ENCODE data around the gene SLC13A3.

SLC13A3 gene

DNA sequence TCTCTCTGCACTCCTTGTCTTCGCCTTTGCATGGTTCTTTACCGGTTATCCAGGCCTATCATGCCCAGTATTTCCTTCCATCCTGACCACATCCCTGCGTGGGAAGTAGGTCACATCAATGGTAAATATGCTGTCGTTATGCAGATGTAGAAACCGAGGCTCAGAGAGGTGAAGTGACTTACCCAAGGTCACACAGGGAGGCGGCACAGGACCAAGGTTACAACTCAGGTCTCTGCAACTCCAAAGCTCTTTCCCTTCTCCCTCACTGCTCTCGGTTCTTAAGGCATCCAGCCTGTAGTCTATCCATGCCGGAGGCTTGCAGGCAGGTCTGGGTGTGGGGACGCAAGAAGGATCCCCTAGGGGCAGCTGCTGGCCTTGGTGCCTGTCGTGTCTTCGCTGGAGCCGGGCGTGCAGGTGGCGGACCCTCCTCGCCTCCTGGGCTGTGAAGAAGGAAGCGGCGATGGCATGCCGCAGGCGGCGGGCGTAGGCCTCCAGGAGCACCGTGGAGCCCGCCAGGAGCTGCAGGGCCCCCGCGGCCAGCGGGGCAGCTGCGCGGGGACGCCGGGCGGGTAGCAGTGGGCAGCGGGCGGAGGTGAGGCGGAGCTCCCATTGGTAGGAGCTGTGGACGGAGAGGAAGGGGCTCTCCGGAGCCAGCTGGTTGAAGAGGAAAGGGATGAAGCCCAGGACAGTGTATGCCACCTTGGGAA, 109.9 kb downstream of the SLC13A3 start:
- no peak for DNase-seq (ENCODE audit: extremely low read depth, low read depth)
- TF ChIP-seq, protein P1, sequence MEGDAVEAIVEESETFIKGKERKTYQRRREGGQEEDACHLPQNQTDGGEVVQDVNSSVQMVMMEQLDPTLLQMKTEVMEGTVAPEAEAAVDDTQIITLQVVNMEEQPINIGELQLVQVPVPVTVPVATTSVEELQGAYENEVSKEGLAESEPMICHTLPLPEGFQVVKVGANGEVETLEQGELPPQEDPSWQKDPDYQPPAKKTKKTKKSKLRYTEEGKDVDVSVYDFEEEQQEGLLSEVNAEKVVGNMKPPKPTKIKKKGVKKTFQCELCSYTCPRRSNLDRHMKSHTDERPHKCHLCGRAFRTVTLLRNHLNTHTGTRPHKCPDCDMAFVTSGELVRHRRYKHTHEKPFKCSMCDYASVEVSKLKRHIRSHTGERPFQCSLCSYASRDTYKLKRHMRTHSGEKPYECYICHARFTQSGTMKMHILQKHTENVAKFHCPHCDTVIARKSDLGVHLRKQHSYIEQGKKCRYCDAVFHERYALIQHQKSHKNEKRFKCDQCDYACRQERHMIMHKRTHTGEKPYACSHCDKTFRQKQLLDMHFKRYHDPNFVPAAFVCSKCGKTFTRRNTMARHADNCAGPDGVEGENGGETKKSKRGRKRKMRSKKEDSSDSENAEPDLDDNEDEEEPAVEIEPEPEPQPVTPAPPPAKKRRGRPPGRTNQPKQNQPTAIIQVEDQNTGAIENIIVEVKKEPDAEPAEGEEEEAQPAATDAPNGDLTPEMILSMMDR (IDR thresholded peaks at IDR 0.05; ENCODE audit: low read depth, low read length), result no peak

DNA sequence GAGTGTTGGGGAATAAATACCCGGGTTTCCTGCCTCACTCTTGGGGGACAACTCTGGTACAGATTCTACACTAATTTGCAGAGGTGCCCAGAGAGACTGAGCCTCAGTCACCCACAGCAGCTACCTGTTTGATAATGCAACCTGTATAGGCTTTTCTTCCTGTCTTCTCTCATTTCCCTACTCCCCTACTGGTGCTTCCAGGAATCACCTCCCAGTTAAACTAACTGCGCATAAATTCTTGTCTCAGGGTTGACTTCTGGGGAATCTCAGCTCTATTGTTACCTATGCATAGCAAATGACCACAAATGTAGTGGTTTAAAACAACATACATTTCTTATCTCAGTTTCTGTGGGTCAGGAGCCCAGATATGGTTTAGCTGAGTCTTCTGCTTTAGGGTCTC, 112.1 kb downstream of the SLC13A3 start:
- TF ChIP-seq, protein P1 (IDR thresholded peaks at IDR 0.05; ENCODE audit: low read depth, low read length), result no peak
- no peak for DNase-seq (ENCODE audit: extremely low read depth, low read depth)

DNA sequence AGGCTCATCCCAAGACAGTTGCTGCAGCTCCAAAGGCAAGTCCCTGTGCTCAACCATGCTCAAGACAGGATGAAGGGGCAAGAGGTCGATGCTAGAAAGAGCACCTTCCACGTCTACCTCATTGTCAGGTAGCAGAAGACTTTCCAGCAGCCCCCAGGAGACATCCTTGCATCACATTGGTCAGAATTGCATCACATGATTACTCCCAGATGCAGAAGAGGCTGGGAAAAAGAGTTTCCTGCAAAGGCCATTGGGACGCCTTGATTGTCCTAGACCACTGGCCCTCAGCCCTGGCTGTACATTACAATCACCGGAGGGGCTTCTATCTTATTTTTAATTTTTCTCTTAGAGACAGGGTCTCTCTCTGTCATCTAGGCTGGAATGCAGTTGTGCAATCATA, 120.6 kb downstream of the SLC13A3 start:
- TF ChIP-seq, protein P1 (IDR thresholded peaks at IDR 0.05; ENCODE audit: low read depth, low read length), result no peak
- DNase-seq (ENCODE audit: extremely low read depth, low read depth), result no peak

DNA sequence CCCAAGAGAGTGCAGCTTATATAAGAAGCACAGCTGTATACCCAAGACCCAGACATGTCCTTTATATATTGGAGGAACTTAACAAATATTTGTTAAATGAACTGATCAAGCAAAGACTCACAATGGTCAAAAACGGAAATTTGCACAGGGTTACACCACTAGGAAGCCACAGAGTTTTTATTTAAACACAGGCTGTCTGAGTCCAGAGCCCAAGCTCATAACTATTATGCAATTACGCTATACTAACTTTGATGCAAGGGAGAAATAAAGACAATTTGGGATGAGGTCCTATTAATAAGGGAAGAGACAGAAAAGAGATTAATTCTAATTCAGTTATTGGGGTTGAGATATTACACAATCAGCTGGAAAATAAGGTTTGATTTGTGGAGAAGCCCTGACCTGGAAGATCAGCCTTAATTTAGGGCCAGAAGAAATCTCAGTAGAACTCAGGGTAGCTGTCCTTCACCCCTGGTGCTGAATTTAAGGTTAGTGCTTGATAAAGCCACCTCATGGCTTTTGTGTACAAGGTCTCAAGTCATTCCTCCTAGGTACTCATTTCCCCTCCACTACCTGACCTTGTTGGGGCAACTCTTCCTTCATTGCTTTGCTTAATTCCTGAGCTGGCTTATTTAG, 127.4 kb downstream of the SLC13A3 start:
- TF ChIP-seq, protein P1 (IDR thresholded peaks at IDR 0.05; ENCODE audit: low read depth, low read length), result no peak

DNA sequence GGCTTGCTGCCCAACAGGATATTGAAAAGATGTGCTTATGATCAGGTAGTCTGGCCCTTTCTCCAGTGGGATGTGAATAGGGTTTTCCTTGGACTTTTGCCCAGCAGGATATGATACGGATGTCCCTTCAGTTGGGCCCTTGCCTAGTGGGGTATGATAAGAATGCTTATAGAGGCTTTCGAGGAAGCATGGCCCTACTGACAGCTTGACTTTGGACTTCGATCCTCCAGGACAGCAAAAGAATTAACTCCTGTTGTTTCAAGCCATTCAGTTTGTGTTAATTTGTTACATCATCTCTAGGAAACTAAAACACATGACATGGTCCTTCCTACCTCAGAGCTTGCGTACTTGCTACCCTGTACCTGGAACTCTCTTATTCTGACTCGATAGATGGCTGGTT, 128.2 kb downstream of the SLC13A3 start:
- TF ChIP-seq, protein P1 (IDR thresholded peaks at IDR 0.05; ENCODE audit: low read depth, low read length), result no peak
- no peak for DNase-seq (ENCODE audit: extremely low read depth, low read depth)

More for the DNA sequence above, 127.4 kb downstream of the SLC13A3 start:
- no peak for DNase-seq (ENCODE audit: extremely low read depth, low read depth)

DNA sequence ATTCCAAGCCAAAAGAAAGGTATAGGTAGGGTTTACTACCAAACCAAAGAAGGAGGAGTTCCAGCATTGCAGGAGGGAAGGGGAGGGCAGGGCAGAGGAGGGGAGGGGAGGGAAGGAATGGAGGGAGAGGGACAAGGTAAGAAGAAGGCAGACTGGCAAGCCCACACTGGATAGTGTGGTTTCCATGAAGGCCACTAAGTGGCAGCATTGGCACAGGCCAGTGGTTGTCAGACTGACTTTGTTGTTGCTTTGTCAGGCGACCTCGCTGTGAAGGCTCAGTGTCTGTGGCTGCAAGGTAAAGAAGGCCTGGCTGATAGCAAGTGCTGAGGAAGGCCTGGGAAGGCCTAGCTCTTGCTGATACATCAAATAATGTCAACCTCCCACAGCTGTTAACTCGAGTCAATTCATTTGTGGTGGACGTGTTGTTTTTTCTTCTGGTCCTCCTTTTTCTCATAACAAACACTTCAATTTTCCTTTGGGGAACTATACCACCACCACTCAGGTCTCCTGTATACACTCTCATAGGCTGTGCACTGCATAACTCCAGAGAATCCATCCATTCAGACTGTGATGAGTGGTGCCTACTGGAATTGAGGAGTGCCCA, 130.2 kb downstream of the SLC13A3 start:
- TF ChIP-seq, protein P1 (IDR thresholded peaks at IDR 0.05; ENCODE audit: low read depth, low read length), result peak; percentile 71
- peak; percentile 15 for DNase-seq (ENCODE audit: extremely low read depth, low read depth)

DNA sequence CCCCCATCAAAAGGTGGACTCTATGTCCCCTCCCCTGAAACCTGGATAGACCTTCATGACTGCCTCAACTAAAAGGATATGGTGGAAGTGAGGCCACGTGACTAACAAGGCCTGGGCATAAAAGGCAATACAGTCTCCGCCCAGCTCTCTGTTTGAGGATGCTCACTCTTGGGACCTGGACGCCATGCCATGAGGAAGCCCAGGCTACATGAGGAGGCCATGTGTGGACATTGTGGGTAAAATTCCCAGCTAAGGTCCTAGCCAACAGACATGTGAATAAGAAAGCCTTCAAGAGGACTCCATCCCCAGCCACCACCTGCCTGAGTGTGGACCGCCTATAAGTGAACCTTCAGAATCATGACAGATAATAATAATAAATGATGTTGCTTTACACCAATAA, 130.7 kb downstream of the SLC13A3 start:
- TF ChIP-seq, protein P1 (IDR thresholded peaks at IDR 0.05; ENCODE audit: low read depth, low read length), result no peak
- DNase-seq (ENCODE audit: extremely low read depth, low read depth), result no peak

Data from AG09319 (cell line).